ENCODE results near the gene PLXNB2.

GRCh38 chr22:50266994-50267393 lies 40.5 kb downstream of the PLXNB2 start:
- TF ChIP-seq CTCF (IDR thresholded peaks at IDR 0.05) (no peak), POLR2A (IDR thresholded peaks at IDR 0.05) (no peak)

Data from lower leg skin (tissue), 3 donors.